PC-9 (cell line): Measurements from ENCODE around the gene HSCB. TPM values are rescaled to one million over a fixed set of nuclear protein-coding genes. Genes with fewer than 3 reads are reported as not detected.

Experiments
- BruUV-seq: library from RNA; stranded (reverse); fragments of 400-500 nt; replicated peaks from 2 replicates; lab custom pipeline; 2021; lab: Mats Ljungman, UMichigan
- CTCF ChIA-PET: fragments of 300-600 bp; sonication (Branson Sonifier 250); formaldehyde crosslinking; loops from one replicate; lab custom pipeline; 2022; ENCODE audit warnings: antibody characterized with exemption; lab: Charles Lee
- POLR2A ChIA-PET: fragments of 300-600 bp; sonication (Branson Sonifier 250); formaldehyde crosslinking; loops from one replicate; lab custom pipeline; 2022; ENCODE audit warnings: antibody characterized with exemption; ENCODE audit not compliant: unreplicated experiment; lab: Charles Lee
- DNase-seq, 2 experiments: peaks; one replicate each; pipeline versions ENCODE4 v3.0.0 to v3.0.0-alpha.2; 2015 to 2022; ENCODE audit warnings: mixed read lengths in 1 of 2
- H2AFZ ChIP-seq: fragments of 200-600 bp; sonication (generic); 2 replicates; pipeline ENCODE4 v1.8.1; 2017; ENCODE audit warnings: antibody characterized with exemption
- H3F3A ChIP-seq: fragments of 200-600 bp; sonication (generic); 2 replicates; pipeline ENCODE4 v1.8.1; 2017; ENCODE audit warnings: antibody characterized with exemption, mild to moderate bottlenecking, low read depth; ENCODE audit not compliant: insufficient read depth
- H3K27ac ChIP-seq: fragments of 200-600 bp; sonication (generic); 2 replicates; pipeline ENCODE4 v1.6.1; 2016; ENCODE audit warnings: mixed run types
- H3K27me3 ChIP-seq: fragments of 200-600 bp; sonication (generic); 2 replicates; pipeline ENCODE4 v1.6.1; 2016; ENCODE audit warnings: low read depth, mixed run types; ENCODE audit not compliant: insufficient read depth
- H3K36me3 ChIP-seq: fragments of 200-600 bp; sonication (generic); 2 replicates; pipeline ENCODE4 v1.6.1; 2016; ENCODE audit warnings: low read depth, mixed run types
- H3K4me1 ChIP-seq: fragments of 200-600 bp; sonication (generic); replicated peaks from 2 replicates; pipeline ENCODE4 v1.6.1; 2016; ENCODE audit warnings: mixed run types; ENCODE audit not compliant: insufficient read depth
- H3K4me2 ChIP-seq: fragments of 200-600 bp; sonication (generic); 2 replicates; pipeline ENCODE4 v1.6.1; 2017; ENCODE audit warnings: mixed run types
- H3K4me3 ChIP-seq: fragments of 200-600 bp; sonication (generic); 2 replicates; pipeline ENCODE4 v1.6.1; 2016; ENCODE audit warnings: mixed run types
- H3K79me2 ChIP-seq: fragments of 200-600 bp; sonication (generic); 2 replicates; pipeline ENCODE4 v1.6.1; 2017; ENCODE audit warnings: low read depth, mixed run types
- H3K9me2 ChIP-seq: fragments of 200-600 bp; sonication (generic); 2 replicates; pipeline ENCODE4 v1.8.1; 2017; ENCODE audit warnings: mild to moderate bottlenecking; ENCODE audit not compliant: insufficient read depth
- H3K9me3 ChIP-seq: fragments of 200-600 bp; sonication (generic); 2 replicates; pipeline ENCODE4 v1.8.1; 2016; ENCODE audit warnings: low read depth; ENCODE audit not compliant: insufficient read depth
- H4K20me1 ChIP-seq: fragments of 200-600 bp; sonication (generic); 2 replicates; pipeline ENCODE4 v1.8.1; 2017; ENCODE audit not compliant: insufficient read depth
- EZH2 ChIP-seq: fragments of 200-600 bp; sonication (generic); IDR thresholded peaks from 2 replicates; pipeline ENCODE4 v1.8.0; 2017; ENCODE audit warnings: antibody characterized with exemption, low read depth
- intact Hi-C: fragments of 100-400 bp; cut with micrococcal nuclease; formaldehyde crosslinking; loops from one replicate; pipeline ENCODE4 v1.10.0; 2022; ENCODE audit not compliant: unreplicated experiment
- total RNA-seq: library from RNA; stranded (reverse); gene quantifications from 2 replicates; pipeline ENCODE4 v1.2.3, GENCODE V29; 2021
- TF ChIP-seq, protein P1 (sequence below): fragments of 200-600 bp; sonication (generic); conservative IDR thresholded peaks from 2 replicates; pipeline ENCODE4 v1.6.1; 2017; ENCODE audit warnings: mixed run types, antibody characterized with exemption, mild to moderate bottlenecking, moderate library complexity

HSCB gene
- total RNA-seq, 1 experiment from 2014 or later: 8.3 TPM

DNA sequence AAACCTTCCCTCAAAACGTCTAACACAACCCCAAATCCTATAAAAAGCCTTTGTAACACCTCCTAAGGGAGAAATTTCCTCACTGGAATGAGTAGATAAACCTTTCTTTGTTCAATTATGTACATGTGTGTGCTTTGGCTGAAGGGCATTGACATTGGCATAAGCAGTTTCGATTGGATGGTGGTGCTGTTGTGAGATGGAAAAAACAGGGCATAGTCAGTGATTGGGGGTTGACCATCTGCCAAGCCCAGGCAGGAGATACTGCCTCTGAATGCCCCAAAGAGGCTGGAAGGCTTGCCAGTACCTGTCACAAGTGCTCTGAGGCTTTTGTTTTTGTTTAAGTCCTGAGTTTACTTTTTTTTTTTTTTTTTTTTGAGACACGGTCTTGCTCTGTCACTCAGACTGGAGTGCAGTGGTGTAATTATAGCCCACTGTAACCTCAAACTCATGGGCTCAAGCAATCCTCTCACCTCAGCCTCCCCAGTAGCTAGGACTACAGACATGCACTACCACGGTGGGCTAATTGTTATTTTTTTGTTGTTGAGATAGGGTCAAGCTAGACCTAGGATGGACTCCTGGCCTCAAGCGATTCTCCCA, 29.5 kb downstream of the HSCB start:
- Histone ChIP-seq H3K27me3 (no peaks in the 10 kb centered on the region), H2AFZ (no peak overlapping the region), H4K20me1 (no peaks in the 10 kb centered on the region), H3K79me2 (peaks cover 31% of the 10 kb centered on the region), H3K36me3 (peaks cover 10% of the 10 kb centered on the region; the same call in 1 of the 2 replicates), H3K4me3 (no peak overlapping the region), H3K9me3 (no peaks in the 10 kb centered on the region), H3K4me1 (0 out of 2 replicates have a peak, but pooled peaks cover 8% of the 10 kb centered on the region), H3K4me2 (no peak overlapping the region), H3K27ac (no peak overlapping the region), H3F3A (no peaks in the 10 kb centered on the region), H3K9me2 (no peaks in the 10 kb centered on the region)
- CTCF ChIA-PET: no interaction called here
- no peak for DNase-seq
- no TSS peak for BruUV-seq
- POLR2A ChIA-PET: interaction anchor here (0.6 kb wide), 1 partner anchor 41 kb away, joined by 10 read pairs; no protein-coding TSS in a partner anchor
- no peak for TF ChIP-seq EZH2
- TF ChIP-seq, protein P1, sequence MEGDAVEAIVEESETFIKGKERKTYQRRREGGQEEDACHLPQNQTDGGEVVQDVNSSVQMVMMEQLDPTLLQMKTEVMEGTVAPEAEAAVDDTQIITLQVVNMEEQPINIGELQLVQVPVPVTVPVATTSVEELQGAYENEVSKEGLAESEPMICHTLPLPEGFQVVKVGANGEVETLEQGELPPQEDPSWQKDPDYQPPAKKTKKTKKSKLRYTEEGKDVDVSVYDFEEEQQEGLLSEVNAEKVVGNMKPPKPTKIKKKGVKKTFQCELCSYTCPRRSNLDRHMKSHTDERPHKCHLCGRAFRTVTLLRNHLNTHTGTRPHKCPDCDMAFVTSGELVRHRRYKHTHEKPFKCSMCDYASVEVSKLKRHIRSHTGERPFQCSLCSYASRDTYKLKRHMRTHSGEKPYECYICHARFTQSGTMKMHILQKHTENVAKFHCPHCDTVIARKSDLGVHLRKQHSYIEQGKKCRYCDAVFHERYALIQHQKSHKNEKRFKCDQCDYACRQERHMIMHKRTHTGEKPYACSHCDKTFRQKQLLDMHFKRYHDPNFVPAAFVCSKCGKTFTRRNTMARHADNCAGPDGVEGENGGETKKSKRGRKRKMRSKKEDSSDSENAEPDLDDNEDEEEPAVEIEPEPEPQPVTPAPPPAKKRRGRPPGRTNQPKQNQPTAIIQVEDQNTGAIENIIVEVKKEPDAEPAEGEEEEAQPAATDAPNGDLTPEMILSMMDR: no peak
- intact Hi-C loops: no loop called here

DNA sequence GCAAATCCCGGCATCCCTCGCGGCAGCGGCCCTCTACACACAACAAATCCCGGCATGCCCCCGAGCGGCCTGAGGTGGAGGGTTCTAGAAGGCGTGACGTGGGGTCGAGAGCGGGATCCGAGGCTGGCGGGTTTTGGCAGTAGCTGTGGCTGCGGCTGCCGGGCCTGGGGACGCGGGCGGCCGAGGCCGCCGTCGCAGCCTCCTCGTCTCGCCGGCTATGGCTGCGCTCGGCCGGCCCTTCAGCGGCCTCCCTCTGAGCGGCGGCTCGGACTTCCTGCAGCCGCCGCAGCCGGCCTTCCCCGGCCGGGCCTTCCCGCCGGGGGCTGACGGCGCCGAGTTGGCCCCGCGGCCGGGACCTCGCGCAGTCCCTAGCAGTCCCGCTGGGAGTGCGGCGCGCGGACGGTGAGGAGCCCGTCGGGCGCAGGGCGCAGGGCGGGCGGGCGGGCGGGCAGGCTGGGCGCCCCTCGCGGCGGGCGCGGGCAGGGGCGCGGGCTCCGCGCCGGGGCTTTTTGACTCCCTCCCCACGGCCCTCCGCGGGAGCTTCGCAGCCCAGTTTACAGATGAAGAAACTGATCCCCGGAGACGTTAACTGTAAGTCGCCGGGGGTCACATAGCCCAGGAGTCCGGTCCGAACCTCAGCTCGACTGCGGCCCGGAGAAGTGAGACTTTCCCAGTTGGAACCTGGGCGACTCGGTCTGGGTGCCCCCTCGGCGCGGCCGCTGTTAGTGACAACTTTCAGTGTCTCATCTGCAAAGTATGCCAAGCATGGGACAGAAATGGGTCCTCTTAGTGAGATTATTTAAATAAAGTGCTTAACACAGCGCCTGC, 31.0 kb downstream of the HSCB start, which contains the start of gene CCDC117:
TSS of gene CCDC117 (plus strand) at position 63 of the 828 bp plus-strand sequence. CDS start at position 218, 155 bp downstream.
- H3K36me3 ChIP-seq: peaks cover 10% of the 10 kb centered on the region; the same call in 1 of the 2 replicates
- POLR2A ChIA-PET: no interaction called here
- no peaks in the 10 kb centered on the region for H3F3A ChIP-seq
- peaks cover 42% of the 10 kb centered on the region for H3K79me2 ChIP-seq
- peak; percentile 79 for DNase-seq
- TF ChIP-seq EZH2: no peak
- TF ChIP-seq, protein P1: no peak
- no peaks in the 10 kb centered on the region for H3K27me3 ChIP-seq
- no peaks in the 10 kb centered on the region for H4K20me1 ChIP-seq
- H3K4me1 ChIP-seq: 0 out of 2 replicates have a peak, but pooled peaks cover 8% of the 10 kb centered on the region
- H3K4me2 ChIP-seq: peak within 1 kb of the TSS; percentile 83
- no peaks in the 10 kb centered on the region for H3K9me3 ChIP-seq
- no peak within 1 kb of the TSS for H3K27ac ChIP-seq
- H3K4me3 ChIP-seq: peak within 1 kb of the TSS; percentile 64
- CTCF ChIA-PET: interaction anchor here (0.6 kb wide), 1 partner anchor 817 kb away, joined by 3 read pairs; no protein-coding TSS in a partner anchor
- H2AFZ ChIP-seq: peak within 1 kb of the TSS; percentile 75
- no TSS peak for BruUV-seq
- intact Hi-C loops: no loop called here
- no peaks in the 10 kb centered on the region for H3K9me2 ChIP-seq

DNA sequence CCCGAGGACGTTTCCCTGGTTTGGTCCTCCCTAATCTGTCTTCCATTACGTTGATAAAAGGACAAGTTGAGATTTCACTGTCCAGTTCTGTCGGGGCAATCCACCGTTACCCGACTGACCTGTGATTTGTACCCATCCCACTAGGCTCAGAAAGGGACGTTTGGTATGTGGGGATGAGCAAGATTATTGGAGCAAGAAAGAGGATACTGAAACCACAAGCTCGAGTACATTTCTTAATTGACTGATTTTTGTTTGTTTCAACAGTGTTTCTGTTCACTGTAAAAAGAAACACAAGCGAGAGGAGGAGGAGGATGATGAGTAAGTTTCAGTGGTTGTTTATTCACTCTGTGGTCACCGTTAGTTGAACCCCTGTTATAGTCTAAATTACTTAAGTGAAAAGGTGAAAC, 31.6 kb downstream of the HSCB start:
- H2AFZ ChIP-seq: peak overlapping the region; percentile 69
- intact Hi-C loops: no loop called here
- TF ChIP-seq, protein P1: no peak
- no peak for TF ChIP-seq EZH2
- no peaks in the 10 kb centered on the region for H3K9me3 ChIP-seq
- no peak overlapping the region for H3K27ac ChIP-seq
- H3K9me2 ChIP-seq: no peaks in the 10 kb centered on the region
- peak overlapping the region; percentile 64 for H3K4me3 ChIP-seq
- BruUV-seq: TSS peak; percentile 50
- H4K20me1 ChIP-seq: no peaks in the 10 kb centered on the region
- CTCF ChIA-PET: interaction anchor here (0.6 kb wide), 1 partner anchor 817 kb away, joined by 3 read pairs; no protein-coding TSS in a partner anchor
- H3F3A ChIP-seq: no peaks in the 10 kb centered on the region
- H3K36me3 ChIP-seq: peaks cover 10% of the 10 kb centered on the region; the same call in 1 of the 2 replicates
- H3K27me3 ChIP-seq: no peaks in the 10 kb centered on the region
- peaks cover 46% of the 10 kb centered on the region for H3K79me2 ChIP-seq
- DNase-seq: no peak
- 0 out of 2 replicates have a peak, but pooled peaks cover 8% of the 10 kb centered on the region for H3K4me1 ChIP-seq
- POLR2A ChIA-PET: no interaction called here
- peak overlapping the region; percentile 83 for H3K4me2 ChIP-seq
